NCI-H128 (cell line): ENCODE measurements around the gene EPB41L3.

Experiments used
- DNase-seq: peaks from one replicate; lab custom pipeline; 2025; ENCODE audit not compliant: unreplicated experiment; lab: John Stamatoyannopoulos, UW

The EPB41L3 gene

DNA sequence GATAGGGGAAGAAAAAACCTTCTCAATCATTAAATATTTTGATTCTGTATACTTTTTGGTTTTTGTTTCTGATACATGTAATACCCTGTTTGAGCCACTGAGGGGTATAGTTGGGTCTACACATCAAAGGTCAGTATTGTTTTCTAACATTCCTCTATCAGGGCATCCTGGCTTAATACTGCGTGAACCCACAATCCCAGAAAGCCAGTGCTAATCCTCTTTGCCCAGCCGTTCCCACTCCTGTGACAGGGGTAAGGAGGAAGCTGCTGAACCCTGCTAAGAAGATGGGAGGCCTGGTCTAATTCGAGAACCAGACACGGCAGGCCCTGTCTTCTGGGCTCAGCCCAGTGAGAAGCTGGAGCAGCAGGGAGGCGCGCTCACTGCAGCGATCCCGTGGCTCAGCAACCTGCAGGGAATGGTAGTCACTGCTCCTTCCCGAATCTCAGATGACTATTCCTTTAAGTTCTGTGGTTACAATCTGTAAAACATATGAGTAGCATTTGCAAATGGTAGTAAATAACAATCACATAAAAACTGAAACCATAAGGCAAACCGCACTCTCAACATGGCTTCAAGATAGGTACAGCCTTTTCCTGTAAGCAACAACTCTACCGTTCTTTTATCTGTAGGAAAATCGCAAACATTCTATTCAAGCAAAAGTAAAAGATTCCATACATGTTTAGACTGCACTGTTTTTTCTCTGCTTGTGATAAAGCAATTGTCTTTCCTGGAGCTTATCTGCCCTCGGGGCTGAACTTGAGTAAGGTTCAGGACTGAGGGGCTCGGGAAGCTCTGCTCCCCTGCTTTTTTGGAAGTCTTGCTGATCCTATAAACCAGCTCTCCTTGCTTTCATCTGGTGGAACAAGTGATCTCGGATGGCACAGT lies 87.0 kb downstream of the EPB41L3 start:
- DNase-seq: no peak

DNA sequence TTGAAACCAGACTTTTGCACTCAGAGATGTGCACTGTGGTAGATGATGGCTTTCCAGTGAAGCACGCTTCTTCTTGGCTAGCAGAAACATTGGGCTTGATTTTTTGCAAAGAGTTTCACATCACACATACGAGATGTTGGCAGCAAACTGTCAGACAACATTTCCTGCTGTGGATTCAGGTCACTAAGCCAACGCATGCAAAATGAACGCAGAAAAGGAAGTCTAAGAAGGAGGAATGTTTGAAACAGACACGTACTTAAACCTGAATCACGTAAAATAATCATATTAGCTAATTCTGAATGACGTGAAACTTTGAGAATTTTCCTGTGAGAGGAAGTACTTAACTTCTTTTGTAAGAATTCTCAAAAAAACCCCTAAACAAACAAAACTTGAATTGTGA lies 88.1 kb downstream of the EPB41L3 start:
- DNase-seq: no peak

DNA sequence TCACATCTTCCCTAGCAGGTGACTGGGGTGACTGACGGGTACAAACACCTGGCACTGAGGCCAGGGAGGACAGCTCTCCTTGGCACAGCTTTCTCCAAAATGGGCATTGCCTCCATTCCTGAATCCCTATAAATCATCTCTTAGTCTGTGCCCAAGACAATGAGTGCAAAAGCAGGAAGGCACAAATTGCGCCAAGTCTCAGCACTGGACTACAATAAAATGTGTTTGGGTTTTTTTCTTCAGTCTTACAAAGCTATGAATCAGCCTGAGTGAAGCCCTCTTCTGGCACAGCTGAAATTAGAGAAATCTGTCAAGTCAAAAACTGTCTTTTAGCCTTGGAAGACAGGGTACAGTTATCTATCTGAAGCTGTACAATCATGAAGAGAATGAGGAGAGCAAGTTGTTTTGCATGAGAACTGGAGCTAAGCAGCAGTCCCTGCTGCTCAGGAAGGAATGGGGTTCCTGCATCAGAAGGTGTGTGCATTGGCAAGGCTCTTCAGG lies 90.8 kb downstream of the EPB41L3 start:
- DNase-seq: no peak

DNA sequence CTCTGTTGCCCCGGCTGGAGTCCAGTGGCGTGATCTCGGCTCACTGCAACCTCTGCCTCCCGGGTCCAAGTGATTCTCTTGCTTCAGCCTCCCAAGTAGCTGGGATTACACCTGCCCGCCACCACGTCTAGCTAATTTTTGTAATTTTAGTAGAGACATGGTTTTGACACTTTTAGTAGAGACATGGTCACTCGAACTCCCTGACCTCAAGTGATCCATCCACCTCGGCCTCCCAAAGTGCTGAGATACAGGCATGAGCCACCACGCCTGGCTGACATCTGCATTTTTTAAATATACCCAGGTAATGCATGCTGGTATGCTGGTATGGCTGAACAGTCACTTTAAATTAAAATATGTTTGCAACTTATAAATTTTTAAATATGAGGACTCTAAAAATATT lies 91.9 kb downstream of the EPB41L3 start:
- DNase-seq: no peak

DNA sequence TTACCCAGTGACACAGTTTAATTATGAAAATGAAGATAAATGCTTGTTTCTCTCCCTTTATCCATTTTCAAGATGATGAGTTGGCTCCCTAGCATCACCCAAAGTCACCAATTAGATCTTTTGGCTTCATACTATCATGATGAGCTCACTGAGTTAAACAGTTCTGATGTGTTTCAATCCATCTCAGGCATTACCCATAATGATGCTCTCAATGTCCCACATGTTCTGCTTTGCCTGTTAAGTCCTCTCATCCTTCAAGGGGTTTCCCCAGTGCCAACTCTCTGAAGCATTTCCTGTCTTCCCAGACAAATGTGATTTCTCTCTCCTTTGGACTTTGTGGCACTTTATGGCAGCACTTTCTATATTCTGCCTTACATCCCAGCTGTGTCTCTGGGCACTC lies 92.6 kb downstream of the EPB41L3 start:
- no peak for DNase-seq

DNA sequence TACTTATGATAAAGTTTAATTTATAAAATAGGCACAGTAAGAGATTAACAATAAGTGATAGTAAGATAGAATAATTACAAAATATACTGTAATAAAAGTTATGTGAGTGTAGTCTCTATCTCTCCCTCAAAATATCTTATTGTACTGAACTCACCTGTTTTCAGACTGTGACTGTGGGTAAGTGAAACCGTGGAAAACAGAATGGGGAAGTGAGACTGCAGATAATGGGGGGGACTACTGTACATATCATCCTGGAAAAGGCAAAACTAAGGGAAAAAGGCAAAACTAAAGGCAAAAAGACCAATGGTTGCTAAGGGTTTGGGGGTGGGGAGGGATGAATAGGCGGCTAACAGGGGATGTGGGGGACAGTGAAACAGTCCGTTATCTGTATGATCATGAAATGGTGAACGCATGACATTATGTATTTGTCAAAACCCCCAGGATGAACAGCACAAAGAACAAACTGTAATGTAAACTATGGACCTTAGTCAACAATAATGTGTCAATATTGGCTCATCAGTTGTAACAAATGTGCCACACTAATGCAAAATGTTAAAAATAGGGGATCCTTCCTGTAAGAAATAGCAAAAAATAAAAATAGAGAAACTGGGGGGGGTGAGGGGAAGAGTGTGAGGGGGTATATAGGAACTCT lies 93.8 kb downstream of the EPB41L3 start:
- no peak for DNase-seq

DNA sequence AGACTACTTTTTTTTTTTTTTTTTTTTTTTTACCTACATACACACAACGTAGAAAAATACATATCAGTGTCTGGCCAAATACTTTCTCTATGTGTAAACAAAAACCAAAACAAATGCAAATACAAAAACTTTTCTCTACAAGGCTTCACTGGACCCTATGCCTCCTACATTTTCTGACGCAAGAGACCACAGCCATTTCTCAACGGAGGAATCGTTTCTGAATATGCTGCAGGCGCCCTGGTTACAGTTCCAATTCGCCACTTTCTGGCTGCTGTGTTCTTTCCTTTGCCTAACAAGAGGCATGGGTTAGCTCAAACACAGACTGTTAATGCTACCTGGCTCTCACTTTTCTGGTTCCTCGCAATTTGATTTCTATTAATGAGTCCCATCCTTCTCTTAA lies 96.4 kb downstream of the EPB41L3 start:
- DNase-seq: no peak

DNA sequence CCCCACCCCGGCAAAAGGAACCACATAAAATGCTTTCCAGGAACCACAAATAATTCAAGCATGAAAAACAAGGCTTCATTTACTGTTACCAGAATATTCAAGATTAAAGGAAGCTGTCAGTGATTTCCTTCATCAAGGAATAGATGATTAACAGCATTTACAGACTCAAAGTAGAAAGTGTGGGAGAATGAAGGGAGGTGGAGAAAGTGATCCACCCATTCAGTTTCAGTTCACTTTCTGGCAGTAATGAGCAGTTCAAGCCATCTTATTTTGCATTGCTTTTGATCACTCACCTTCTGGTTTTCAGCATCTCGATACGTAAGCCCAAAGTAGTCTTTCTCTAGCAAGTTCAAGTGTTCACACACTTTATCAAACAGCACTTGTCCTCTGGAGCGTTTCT lies 99.0 kb downstream of the EPB41L3 start:
- DNase-seq: no peak

DNA sequence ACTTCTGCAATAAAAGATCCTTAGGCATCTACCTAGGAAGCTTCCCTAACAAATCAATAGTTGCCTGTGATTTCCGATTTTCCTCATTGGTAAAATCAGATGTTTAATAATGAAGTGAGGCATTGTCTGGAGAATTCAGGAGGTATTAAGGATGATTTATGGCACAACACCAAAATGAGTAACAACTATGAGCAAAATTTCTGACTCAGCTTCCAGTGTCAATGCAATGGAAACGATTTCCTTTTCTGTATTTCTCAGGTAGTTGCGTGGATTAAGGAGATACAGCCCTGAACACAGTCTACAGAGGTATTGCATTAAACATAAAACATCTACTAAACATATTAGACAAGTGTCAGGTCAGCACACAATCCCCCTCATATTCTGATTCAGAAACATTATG lies 99.5 kb downstream of the EPB41L3 start:
- DNase-seq: no peak

DNA sequence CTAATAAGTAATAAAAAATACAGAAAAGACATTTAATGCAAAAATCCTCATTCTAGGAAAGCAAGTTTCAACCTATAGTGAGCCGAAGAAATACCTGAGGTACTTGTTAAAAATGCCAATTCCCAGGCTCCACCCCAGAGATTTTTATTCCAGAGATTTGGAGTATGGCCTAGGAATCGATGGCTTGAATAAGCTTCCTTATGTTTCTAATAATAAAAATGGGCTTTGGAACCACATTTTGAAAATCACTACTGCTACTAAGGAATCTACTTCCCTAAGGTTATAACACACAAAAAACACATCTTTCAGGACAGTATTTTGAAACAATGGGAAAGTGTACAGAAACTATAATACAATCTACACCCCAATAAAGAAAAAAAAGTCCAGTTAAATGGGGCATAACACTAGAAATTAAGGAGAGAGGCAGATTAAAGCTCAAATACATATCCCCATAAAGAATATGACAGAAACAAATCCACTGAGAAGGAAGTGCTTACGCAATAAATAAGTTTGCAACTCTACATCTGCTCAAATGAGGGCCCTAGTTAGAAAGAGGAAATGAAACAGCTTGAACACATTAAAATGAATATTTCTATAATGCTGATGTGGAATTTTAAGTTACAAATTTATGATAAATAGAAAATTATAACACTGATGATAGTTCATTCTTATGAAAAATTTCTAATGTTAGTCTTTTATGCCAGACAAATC lies 103.7 kb downstream of the EPB41L3 start:
- no peak for DNase-seq

DNA sequence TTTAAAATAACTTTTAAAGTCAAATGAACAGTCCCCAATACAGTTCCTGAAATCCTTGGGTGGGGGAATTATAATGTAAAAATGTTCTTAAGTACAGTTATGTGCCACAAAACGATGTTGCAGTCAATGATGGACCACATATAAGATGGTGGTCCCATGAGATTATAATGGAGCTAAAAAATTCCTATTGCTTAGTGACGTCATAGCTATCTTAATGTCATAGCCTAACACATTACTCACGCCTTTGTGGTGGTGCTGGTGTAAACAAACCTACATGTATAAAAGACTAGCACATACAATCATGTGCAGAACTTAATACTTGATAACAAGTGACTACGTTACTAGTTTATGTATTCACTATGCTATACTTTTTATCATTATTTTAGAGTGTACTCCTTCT lies 109.4 kb downstream of the EPB41L3 start:
- DNase-seq: no peak

DNA sequence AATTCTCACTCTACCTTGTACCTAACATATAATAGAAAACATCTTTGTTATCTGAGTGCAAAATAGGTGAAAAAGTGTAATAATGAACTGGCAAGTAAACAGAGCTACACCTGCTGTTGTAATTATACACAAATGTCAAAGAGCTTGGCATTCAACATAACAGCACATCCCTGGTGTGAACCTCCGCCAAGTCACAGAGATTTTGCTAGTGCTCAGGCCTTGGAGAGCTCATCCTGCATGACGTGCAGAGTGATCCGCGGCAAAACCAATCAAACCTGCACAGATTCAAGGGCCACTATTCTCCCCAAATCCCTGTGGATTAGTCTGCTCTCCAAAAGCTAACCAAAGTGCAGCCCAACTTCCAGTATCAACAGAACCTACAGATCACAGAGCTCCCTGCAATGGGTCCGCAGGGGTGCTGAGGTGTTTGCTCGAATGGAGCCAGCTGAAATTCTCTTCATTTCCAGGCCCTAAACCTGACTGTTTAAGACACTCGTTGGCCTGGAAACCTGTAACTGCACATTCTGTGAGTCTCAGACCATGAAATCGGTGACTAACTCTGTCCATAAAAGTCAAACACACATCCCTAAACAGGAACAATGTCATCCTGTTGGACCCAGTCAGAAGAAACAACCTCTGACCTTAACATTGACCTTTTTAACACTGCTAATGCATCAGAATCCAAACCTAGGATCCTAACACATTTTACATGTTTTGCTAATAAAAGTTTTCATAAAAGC lies 111.8 kb downstream of the EPB41L3 start:
- DNase-seq: no peak

DNA sequence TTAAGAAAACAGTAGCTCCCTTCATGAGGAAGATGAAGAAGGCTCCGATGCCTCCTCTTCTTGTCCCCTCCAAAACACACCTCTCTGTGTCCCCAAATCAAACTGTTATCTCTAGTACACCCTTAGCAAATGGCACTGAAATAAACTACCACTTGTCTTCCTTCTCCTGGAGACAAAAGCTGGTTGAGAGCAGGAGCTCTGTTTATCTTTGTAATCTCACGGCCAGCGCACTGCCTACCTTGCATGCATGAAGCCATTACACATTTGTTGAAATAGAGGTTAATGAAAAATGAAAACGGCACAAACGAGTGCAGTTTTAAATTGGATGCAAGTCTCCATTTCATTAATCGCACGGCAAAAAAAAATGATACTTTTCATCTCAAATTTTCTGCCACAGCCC lies 113.7 kb downstream of the EPB41L3 start:
- no peak for DNase-seq

DNA sequence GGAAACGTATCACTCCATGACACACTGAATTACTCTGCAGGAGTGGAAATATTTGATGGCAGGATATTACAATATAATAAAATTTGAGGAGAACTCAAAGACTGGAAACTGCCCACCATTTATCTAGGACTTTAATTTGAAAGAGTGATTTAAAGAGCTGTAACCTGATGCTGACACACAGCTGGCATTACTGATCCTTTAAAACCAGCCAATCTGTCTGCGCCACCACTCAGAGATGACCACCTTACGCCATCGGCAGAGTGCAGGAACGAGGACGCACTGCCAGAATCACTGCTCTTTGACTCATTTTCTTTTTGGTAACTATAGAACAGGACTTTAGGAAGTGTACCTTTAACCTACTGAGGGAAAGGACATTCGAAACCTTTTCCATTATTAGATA lies 114.1 kb downstream of the EPB41L3 start:
- DNase-seq: no peak

DNA sequence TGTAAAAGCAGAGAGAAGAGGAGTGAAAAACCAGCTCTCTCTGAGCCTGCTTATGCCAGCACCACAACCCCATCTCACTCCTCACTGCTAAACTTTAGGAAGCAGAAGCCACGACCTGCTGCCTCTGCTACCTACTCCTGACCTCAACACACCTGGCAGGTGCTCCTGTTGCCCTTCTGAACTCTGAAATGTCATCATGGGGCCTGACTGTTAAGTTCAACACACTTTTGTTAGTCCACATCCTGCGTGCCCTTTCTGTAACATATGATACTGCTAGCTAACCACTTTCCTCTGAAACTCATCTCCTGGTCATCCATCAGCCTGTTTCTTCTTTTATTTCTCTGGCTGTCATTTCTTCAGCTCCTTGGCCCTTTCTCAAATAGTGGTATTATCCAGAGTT lies 118.1 kb downstream of the EPB41L3 start:
- no peak for DNase-seq

DNA sequence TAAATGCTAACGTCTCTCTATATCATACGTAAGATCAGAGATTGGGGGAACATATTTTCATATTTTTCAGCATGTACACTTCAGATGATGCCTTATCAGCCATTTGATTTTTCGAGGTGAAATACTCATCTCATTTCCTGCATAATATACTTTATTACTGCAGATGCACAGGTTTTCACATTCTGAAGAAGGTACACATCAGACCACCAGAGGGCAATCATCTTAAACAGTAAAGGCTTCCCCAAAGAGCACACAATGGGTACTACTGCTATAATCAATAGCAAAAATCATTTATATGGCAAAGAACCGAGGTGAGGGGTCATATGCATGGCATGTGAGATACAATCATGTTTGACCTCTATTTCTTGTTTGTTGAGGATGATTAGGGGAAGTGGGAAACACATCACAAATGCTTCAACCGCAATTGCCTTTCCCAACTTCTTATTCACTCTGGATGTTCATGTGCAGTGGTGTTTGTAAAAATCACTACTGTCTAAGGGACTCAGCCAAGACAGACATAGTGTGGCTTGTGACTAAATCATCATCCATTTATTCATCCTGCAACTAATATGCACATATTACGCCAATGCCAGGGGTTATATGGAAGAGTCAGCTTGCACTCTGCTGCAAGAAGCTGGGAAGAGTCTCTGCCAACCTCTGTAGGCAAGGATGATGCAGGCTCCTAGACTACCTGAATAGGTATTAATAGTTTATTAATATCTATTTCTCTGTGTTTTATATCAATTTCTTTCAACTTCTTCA lies 118.7 kb downstream of the EPB41L3 start:
- DNase-seq: no peak

DNA sequence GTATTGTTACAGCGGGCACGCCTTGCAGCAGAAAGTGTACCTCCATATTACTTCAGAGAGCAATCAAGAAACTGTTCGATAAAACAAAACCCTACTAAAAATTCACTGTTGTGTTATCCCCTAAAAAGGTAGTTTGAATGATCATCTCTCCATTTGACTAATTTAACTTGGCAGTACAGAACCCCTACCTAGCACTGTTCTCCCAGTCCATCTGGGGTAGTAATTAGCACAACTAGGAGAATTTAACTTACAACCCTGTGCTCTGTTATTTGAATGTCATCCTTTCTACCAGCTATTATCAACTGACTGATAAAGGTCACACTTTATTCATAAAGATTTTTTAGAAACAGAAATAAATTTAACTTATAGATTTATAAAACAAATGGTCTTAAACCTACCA lies 121.2 kb downstream of the EPB41L3 start:
- DNase-seq: no peak

DNA sequence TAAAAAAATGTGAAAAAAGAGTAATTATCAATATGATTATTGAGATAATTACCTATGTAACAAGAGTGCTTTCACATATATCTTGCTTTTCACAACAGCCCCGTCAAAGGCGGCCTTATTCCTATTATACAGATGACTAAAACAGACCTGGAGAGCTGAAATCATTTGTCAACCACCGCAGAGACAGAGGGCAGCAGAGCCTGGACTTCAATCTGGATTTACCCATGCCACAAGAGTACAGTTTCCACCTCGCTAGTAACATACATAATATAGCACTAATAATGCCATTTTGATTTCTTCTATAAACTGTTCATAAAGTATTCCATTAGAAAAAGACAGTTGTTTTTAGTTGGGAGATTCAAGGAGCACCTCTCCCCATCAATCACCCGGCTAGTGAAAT lies 121.8 kb downstream of the EPB41L3 start:
- no peak for DNase-seq

DNA sequence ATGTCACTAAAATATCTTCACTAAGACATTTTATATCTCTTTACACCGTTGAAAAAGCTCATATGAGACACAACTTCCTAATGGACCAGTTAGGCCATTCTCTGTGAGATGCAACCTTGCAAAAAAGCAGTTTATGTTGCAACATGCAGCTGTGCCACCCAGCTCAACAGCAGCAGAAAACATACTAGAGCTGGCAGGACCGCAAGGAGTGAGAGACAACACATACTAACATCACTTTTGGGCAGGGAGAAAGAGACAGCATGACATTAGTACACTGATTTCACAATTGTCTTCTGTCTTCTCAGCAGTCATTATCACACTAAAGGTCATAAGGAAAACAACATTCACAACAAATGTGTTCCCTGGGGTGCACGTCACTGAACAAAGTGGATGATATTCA lies 122.9 kb downstream of the EPB41L3 start:
- no peak for DNase-seq

DNA sequence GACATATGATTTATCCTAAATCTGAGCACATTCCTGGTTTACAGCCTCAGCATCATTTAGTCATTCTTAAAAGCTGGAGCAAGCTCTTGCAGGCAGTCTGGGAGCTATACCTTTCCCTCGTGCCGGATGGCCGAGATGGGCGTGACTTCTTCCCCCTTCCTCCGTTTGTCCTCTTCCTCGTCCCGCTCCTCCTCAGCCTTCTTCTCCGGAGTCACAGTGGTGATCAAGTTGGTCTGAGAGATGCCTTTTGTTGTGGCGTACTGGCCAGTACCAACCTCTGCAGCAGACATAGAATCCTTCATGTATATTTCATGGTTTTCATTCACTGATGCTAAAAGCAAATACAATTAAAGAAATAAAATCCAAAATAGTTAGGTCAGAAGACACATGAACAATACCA lies 124.2 kb downstream of the EPB41L3 start:
- DNase-seq: no peak
